Esophagus muscularis mucosa (tissue), 4 donors: ENCODE results near the gene ANKRD33B.

ENCODE experiments used
- EP300 ChIP-seq: sonication (generic); formaldehyde crosslinking; IDR thresholded peaks from one replicate; pipeline ENCODE4 v1.6.1; 2017; ENCODE audit warnings: antibody characterized with exemption
- POLR2A ChIP-seq: fragments of 450-650 bp; IDR thresholded peaks from one replicate; pipeline ENCODE4 v1.6.1; 2017; ENCODE audit warnings: antibody characterized with exemption, moderate library complexity, mild to moderate bottlenecking, low read depth
- TF ChIP-seq, protein P1 (sequence below), 3 experiments: fragments of 200-600 bp in 2 of 3; fragments of 450-650 bp in 1 of 3; sonication (generic) in 2 of 3; IDR thresholded peaks; one replicate each; pipeline ENCODE4 v1.5.1; 2017 to 2019; ENCODE audit warnings: antibody characterized with exemption in 3 of 3, mild to moderate bottlenecking in 2 of 3, moderate library complexity in 1 of 3

- TF ChIP-seq, protein P1, sequence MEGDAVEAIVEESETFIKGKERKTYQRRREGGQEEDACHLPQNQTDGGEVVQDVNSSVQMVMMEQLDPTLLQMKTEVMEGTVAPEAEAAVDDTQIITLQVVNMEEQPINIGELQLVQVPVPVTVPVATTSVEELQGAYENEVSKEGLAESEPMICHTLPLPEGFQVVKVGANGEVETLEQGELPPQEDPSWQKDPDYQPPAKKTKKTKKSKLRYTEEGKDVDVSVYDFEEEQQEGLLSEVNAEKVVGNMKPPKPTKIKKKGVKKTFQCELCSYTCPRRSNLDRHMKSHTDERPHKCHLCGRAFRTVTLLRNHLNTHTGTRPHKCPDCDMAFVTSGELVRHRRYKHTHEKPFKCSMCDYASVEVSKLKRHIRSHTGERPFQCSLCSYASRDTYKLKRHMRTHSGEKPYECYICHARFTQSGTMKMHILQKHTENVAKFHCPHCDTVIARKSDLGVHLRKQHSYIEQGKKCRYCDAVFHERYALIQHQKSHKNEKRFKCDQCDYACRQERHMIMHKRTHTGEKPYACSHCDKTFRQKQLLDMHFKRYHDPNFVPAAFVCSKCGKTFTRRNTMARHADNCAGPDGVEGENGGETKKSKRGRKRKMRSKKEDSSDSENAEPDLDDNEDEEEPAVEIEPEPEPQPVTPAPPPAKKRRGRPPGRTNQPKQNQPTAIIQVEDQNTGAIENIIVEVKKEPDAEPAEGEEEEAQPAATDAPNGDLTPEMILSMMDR (IDR thresholded peaks at IDR 0.05): no peak
- TF ChIP-seq POLR2A (no peak), EP300 (no peak)
Measured at GRCh38 chr5:10703676-10704075, 139.8 kb downstream of the ANKRD33B start.
